K562 (cell line): ENCODE measurements around the gene WNT6. TPM values are rescaled to one million over a fixed set of nuclear protein-coding genes. Genes with fewer than 3 reads are reported as not detected.

Experiments used
- ATAC-seq: fragments of 200-7000 bp; cut with Tn5 transposase; 3 replicates; pipeline ENCODE4 v1.9.1; 2020; ENCODE audit warnings: moderate library complexity
- BruUV-seq: library from RNA; stranded (reverse); fragments of 400-500 nt; replicated peaks from 2 replicates; lab custom pipeline; 2021; lab: Mats Ljungman, UMichigan
- CTCF ChIA-PET: fragments of 300-600 bp; formaldehyde crosslinking; extraction: SDS; loops from one replicate; lab custom pipeline; 2021; ENCODE audit warnings: low intra/inter-chr PET ratio; lab: Yijun Ruan, JAX
- POLR2A ChIA-PET: fragments of 300-600, 350-650 bp; sonication (Branson Sonifier 250); formaldehyde crosslinking; extraction: SDS; loops from one replicate; lab custom pipeline; 2021; ENCODE audit warnings: antibody characterized with exemption, inconsistent platforms; lab: Yijun Ruan, JAX
- DNase-seq, 4 experiments: peaks; one replicate each; pipeline versions ENCODE4 v3.0.0 to v3.0.0-alpha.2; 2011 to 2018; ENCODE audit warnings: low spot score in 3 of 4, mixed read lengths in 3 of 4; ENCODE audit errors: extremely low read depth in 1 of 4
- FAIRE-seq: peaks from 2 replicates; lab custom pipeline; 2011; peaks lifted over from hg19 to GRCh38; lab: Jason Lieb, UNC
- H2AFZ ChIP-seq: 2 replicates; pipeline ENCODE4 v1.6.0; 2011; ENCODE audit warnings: low read depth, low read length, control low read depth, inconsistent platforms
- H3K27ac ChIP-seq: fragments of 200-600 bp; 3 replicates; pipeline ENCODE4 v1.8.0; 2011; ENCODE audit warnings: low read depth, mild to moderate bottlenecking, control low read depth, inconsistent platforms, low read length, moderate library complexity, mixed read lengths; ENCODE audit errors: extremely low read depth
- H3K27me3 ChIP-seq, 2 experiments: fragments of 300-600 bp in 1 of 2; 2 replicates in 1 of 2; 3 replicates in 1 of 2; pipeline versions ENCODE4 v1.6.0 to v1.8.0; 2011; ENCODE audit warnings: inconsistent platforms in 2 of 2, low read length in 2 of 2, mild to moderate bottlenecking in 1 of 2, mixed read lengths in 1 of 2, moderate library complexity in 1 of 2; ENCODE audit not compliant: control insufficient read depth in 2 of 2, insufficient read depth in 2 of 2
- H3K36me3 ChIP-seq: fragments of 300-600 bp; 3 replicates; pipeline ENCODE4 v1.8.0; 2011; ENCODE audit warnings: mild to moderate bottlenecking, low read length, inconsistent platforms; ENCODE audit not compliant: control insufficient read depth, insufficient read depth
- H3K4me1 ChIP-seq, 2 experiments: fragments of 200-600 bp in 1 of 2; replicated peaks in 1 of 2; 2 replicates in 1 of 2; 3 replicates in 1 of 2; pipeline versions ENCODE4 v1.5.1 to v1.8.0; 2011; ENCODE audit warnings: inconsistent platforms in 2 of 2, low read length in 2 of 2, mild to moderate bottlenecking in 1 of 2, mixed read lengths in 1 of 2, moderate library complexity in 1 of 2; ENCODE audit not compliant: control insufficient read depth in 2 of 2, insufficient read depth in 2 of 2
- H3K4me2 ChIP-seq: 2 replicates; pipeline ENCODE4 v1.6.1; 2011; ENCODE audit warnings: low read length, control low read depth, inconsistent platforms, mixed read lengths; ENCODE audit not compliant: insufficient read depth
- H3K4me3 ChIP-seq: fragments of 200-600 bp; sonication (generic), shearing (Covaris generic); 2 replicates; pipeline ENCODE4 v1.5.1; 2016; ENCODE audit warnings: control low read depth, inconsistent platforms
- H3K79me2 ChIP-seq: fragments of 200-600 bp; 3 replicates; pipeline ENCODE4 v1.8.0; 2011; ENCODE audit warnings: low read length, inconsistent platforms; ENCODE audit not compliant: control insufficient read depth, insufficient read depth
- H3K9ac ChIP-seq, 2 experiments: 2 replicates each; pipeline versions ENCODE4 v1.6.0 to v1.6.1; 2011; ENCODE audit warnings: low read depth in 2 of 2, low read length in 2 of 2, control low read depth in 1 of 2, inconsistent platforms in 1 of 2, mild to moderate bottlenecking in 1 of 2, mixed read lengths in 1 of 2; ENCODE audit not compliant: insufficient read depth in 1 of 2
- H3K9me1 ChIP-seq: one replicate; pipeline ENCODE4 v1.6.0; 2011; ENCODE audit warnings: inconsistent platforms, mild to moderate bottlenecking, low read length, moderate library complexity; ENCODE audit not compliant: control insufficient read depth, insufficient read depth
- H3K9me3 ChIP-seq: replicated peaks from 2 replicates; pipeline ENCODE4 v1.5.1; 2011; ENCODE audit warnings: low read depth, low read length, inconsistent platforms; ENCODE audit not compliant: control insufficient read depth, insufficient read depth
- H4K20me1 ChIP-seq: replicated peaks from 2 replicates; pipeline ENCODE4 v1.6.1; 2011; ENCODE audit warnings: low read length, inconsistent platforms, mixed read lengths; ENCODE audit not compliant: control insufficient read depth, insufficient read depth
- ARID3B ChIP-seq: fragments of 250-450 bp; sonication (Bioruptor Pico); IDR thresholded peaks from 2 replicates; pipeline ENCODE4 v1.4.0; 2020; ENCODE audit warnings: borderline replicate concordance
- C11orf30 ChIP-seq: fragments of 450-650 bp; IDR thresholded peaks from 2 replicates; pipeline ENCODE4 v1.6.1; 2016; ENCODE audit warnings: low read depth, mild to moderate bottlenecking
- CC2D1A ChIP-seq: fragments of 450-650 bp; IDR thresholded peaks from 2 replicates; pipeline ENCODE4 v1.6.1; 2017; ENCODE audit warnings: mild to moderate bottlenecking
- CCAR2 ChIP-seq: fragments of 200-400 bp; formaldehyde crosslinking; IDR thresholded peaks from 2 replicates; pipeline ENCODE4 v1.6.1; 2017; ENCODE audit warnings: mild to moderate bottlenecking, low read depth, low read length
- CCNT2 ChIP-seq: IDR thresholded peaks from 2 replicates; pipeline ENCODE4 v1.6.1; 2011; ENCODE audit warnings: borderline replicate concordance, low read depth, mild to moderate bottlenecking, moderate library complexity, mixed read lengths, low read length; ENCODE audit not compliant: insufficient read length; ENCODE audit errors: extremely low read depth
- ELF2 ChIP-seq: fragments of 250-450 bp; sonication (Bioruptor Pico); IDR thresholded peaks from 2 replicates; pipeline ENCODE4 v1.5.0; 2021; ENCODE audit warnings: mild to moderate bottlenecking
- ESRRB ChIP-seq: fragments of 250-450 bp; sonication (Bioruptor Pico); IDR thresholded peaks from 2 replicates; pipeline ENCODE4 v1.5.0; 2020; ENCODE audit warnings: mild to moderate bottlenecking, moderate library complexity, borderline replicate concordance
- HMGXB4 ChIP-seq: sonication (generic); formaldehyde crosslinking; IDR thresholded peaks from 2 replicates; pipeline ENCODE4 v1.8.1; 2023; ENCODE audit warnings: mild to moderate bottlenecking, missing genetic modification reagents
- NR2C1 ChIP-seq, 2 experiments: fragments of 450-650 bp; IDR thresholded peaks; 2 replicates each; pipeline ENCODE4 v1.6.1; 2017; ENCODE audit warnings: mild to moderate bottlenecking in 2 of 2, antibody characterized with exemption in 1 of 2, inconsistent platforms in 1 of 2, missing compliant biosample characterization in 1 of 2, missing genetic modification characterization in 1 of 2
- SIRT6 ChIP-seq: IDR thresholded peaks from one replicate; pipeline ENCODE4 v1.6.1; 2012; ENCODE audit warnings: low read depth, mild to moderate bottlenecking, control low read depth, inconsistent platforms, low read length, moderate library complexity
- SP2 ChIP-seq: IDR thresholded peaks from 2 replicates; pipeline ENCODE4 v1.6.1; 2011; ENCODE audit warnings: mild to moderate bottlenecking, low read depth, low read length, moderate library complexity; ENCODE audit not compliant: poor library complexity, severe bottlenecking; ENCODE audit errors: extremely low read depth
- THRAP3 ChIP-seq: fragments of 450-650 bp; IDR thresholded peaks from 2 replicates; pipeline ENCODE4 v1.6.1; 2016; ENCODE audit warnings: mild to moderate bottlenecking, inconsistent platforms, borderline replicate concordance
- ZSCAN32 ChIP-seq: fragments of 450-650 bp; formaldehyde crosslinking; IDR thresholded peaks from 2 replicates; pipeline ENCODE4 v1.4.0; 2020; ENCODE audit warnings: mild to moderate bottlenecking, moderate library complexity
- WGBS: fragments of 100-300 bp; shearing (Covaris generic); methylation state at CpG from one replicate; pipeline ENCODE4 v1.1.6; 2016; ENCODE audit warnings: low coverage, mixed read lengths; ENCODE audit not compliant: insufficient coverage; ENCODE audit errors: missing lambda C conversion rate; 5-methylcytosine and 5-hydroxymethylcytosine counted together
- in situ Hi-C: fragments of 300-500 bp; cut with MboI; formaldehyde crosslinking; loops from 4 replicates; pipeline ENCODE4 v1.15.0; 2018; ENCODE audit warnings: inconsistent platforms, mixed read lengths
- intact Hi-C: fragments of 100-400 bp; cut with micrococcal nuclease; formaldehyde crosslinking; loops from 2 replicates; pipeline ENCODE4 v1.14.2; 2022
- polyA plus RNA-seq, 8 experiments: library from polyadenylated mRNA; depleted of rRNA in 4 of 8; stranded (reverse) in 5 of 8; unstranded in 3 of 8; fragments of >200 nt; fragmentation: Nextera tagmentation in 2 of 8; fragmentation: Illumina TruSeq in 1 of 8; extraction: Ambion mirVana in 2 of 8; extraction: Trizol in 1 of 8; gene quantifications; 2 replicates each; pipeline versions ENCODE4 v1.2.1 to v1.2.3, GENCODE V29; 2011 to 2014; ENCODE audit warnings: inconsistent platforms in 1 of 8, missing spikeins in 1 of 8
- total RNA-seq, 7 experiments: library from RNA; depleted of rRNA in 6 of 7; stranded (reverse); fragments of >200 nt in 6 of 7; fragmentation: Illumina TruSeq in 2 of 7; extraction: Trizol in 2 of 7; gene quantifications; 2 replicates each; pipeline versions ENCODE4 v1.2.1 to v1.2.3, GENCODE V29; 2011 to 2021; ENCODE audit warnings: low replicate concordance in 1 of 7

The WNT6 gene
- total and polyA plus RNA-seq, 9 of the 15 experiments (the other 6 are each of a cell fraction or from before 2014, with no cell fraction given), result not detected

GRCh38 chr2:218859988-218860831, 605 bp downstream of the WNT6 start:
- ATAC-seq (no peak), DNase-seq (no peak), FAIRE-seq (no peak)
- Histone ChIP-seq H2AFZ (no peak overlapping the region), H3K9me1 (no peaks in the 10 kb centered on the region), H3K9ac (no peak overlapping the region), H3K4me3 (no peak overlapping the region), H3K79me2 (no peaks in the 10 kb centered on the region), H3K4me2 (no peak overlapping the region), H4K20me1 (peaks cover 6% of the 10 kb centered on the region; the same call in 1 of the 2 replicates), H3K4me1 (peaks cover 3 to 15% of the 10 kb centered on the region in 2 experiments; a peak in 3 of 5 replicates), H3K9me3 (no peaks in the 10 kb centered on the region), H3K36me3 (no peaks in the 10 kb centered on the region), H3K27ac (no peak overlapping the region), H3K27me3 (peaks cover 0 to 43% of the 10 kb centered on the region in 2 experiments; a peak in 4 of 5 replicates)
- in situ Hi-C loops, result loop anchor here (10.0 kb wide), 1 partner anchor 255 kb away; no protein-coding TSS in a partner anchor
- ChIA-PET CTCF (interaction anchor here (0.7 kb wide), 1 partner anchor 138 kb away, joined by 3 read pairs; no protein-coding TSS in a partner anchor), POLR2A (interaction anchor here (0.5 kb wide), 1 partner anchor 270 kb away, joined by 3 read pairs; no protein-coding TSS in a partner anchor)
- no TSS peak for BruUV-seq
- TF ChIP-seq THRAP3 (no peak), CCNT2 (no peak), CC2D1A (no peak), SIRT6 (no peak), SP2 (no peak), C11orf30 (no peak), HMGXB4 (CRISPR knock-in tag) (no peak), ZSCAN32 (CRISPR knock-in tag) (no peak), ESRRB (CRISPR knock-in tag) (no peak), CCAR2 (no peak), NR2C1 (IDR thresholded peaks at IDR 0.05) (no peak), NR2C1 (tag; IDR thresholded peaks at IDR 0.05) (no peak), ELF2 (CRISPR knock-in tag) (no peak), ARID3B (CRISPR knock-in tag) (no peak)
- intact Hi-C loops, result loop anchor here (10.0 kb wide), 1 partner anchor 295 kb away; no protein-coding TSS in a partner anchor
- WGBS, result 5% methylated on average over 25 of the region's 47 CpGs
